DMS53 treated with DMSO at 0.1 percent for 48 hours (cell line): Measurements from ENCODE around the gene MMP7.
A peak's percentile ranks its signal among the peaks of the same experiment; 100 is the strongest.

Experiments
- DNase-seq: peaks from one replicate; lab custom pipeline; 2025; ENCODE audit not compliant: unreplicated experiment; lab: John Stamatoyannopoulos, UW

Gene MMP7

GRCh38 chr11:102530558-102530957 lies at the start of gene MMP7:
Gene MMP7, minus strand, starts transcription at chr11:102530747. Its CDS starts 47 bp downstream, at chr11:102530700.
- DNase-seq = peak; percentile 49

- no peak for DNase-seq
Observed at GRCh38 chr11:102577723-102578122, 47.2 kb upstream of the MMP7 start.

- DNase-seq = no peak
Observed at GRCh38 chr11:102577182-102577581, 46.6 kb upstream of the MMP7 start.

GRCh38 chr11:102576350-102576749 lies 45.8 kb upstream of the MMP7 start:
- no peak for DNase-seq

- no peak for DNase-seq
Observed at GRCh38 chr11:102575012-102575411, 44.5 kb upstream of the MMP7 start.

DNA sequence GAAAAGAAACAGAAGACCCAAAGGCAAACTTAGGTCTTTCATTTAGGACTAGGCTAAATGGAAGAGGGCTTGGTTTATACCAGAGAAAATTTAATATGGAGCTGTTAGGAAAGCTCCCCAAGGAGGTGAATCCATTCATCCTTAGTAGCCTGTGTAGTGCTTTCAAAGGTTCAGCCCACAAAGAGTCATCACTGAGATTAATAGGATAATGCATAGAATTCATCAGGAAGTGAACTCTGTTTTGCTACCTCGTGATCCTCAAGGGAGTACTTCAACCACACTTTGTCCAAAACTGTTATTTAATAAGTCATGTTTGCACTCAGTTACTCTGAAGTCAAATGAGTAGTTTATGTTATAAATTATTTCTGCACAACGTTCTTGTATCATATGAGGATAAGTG lies 43.3 kb upstream of the MMP7 start:
- peak; percentile 75 for DNase-seq

GRCh38 chr11:102572554-102573220 lies 42.1 kb upstream of the MMP7 start:
- no peak for DNase-seq

DNA sequence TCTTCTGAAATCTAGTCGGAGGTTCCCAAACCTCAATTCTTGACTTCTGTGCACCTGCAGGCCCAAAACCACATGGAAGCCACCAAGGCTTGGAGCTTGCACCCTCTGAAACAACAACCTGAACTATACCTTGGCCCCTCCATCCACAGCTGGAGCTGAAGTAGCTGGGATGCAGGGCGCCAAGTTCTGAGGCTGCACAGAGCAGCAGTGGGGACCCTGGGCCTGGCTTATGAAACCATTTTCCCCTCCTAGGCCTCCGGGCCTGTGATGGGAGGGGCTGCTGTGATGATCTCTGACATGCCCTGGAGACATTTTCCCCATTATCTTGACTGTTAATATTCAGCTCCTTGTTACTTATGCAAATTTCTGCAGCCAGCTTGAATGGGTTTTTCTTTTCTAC lies 38.3 kb upstream of the MMP7 start:
- no peak for DNase-seq

- DNase-seq = no peak
Observed at GRCh38 chr11:102566112-102566511, 35.6 kb upstream of the MMP7 start.

GRCh38 chr11:102564110-102564509 lies 33.6 kb upstream of the MMP7 start:
- peak; percentile 73 for DNase-seq

- no peak for DNase-seq
Observed at GRCh38 chr11:102561636-102562035, 31.1 kb upstream of the MMP7 start.

- DNase-seq = no peak
Observed at GRCh38 chr11:102560555-102561011, 30.0 kb upstream of the MMP7 start.

- no peak for DNase-seq
Observed at GRCh38 chr11:102559839-102560238, 29.3 kb upstream of the MMP7 start.

- no peak for DNase-seq
Observed at GRCh38 chr11:102555091-102555490, 24.5 kb upstream of the MMP7 start.

DNA sequence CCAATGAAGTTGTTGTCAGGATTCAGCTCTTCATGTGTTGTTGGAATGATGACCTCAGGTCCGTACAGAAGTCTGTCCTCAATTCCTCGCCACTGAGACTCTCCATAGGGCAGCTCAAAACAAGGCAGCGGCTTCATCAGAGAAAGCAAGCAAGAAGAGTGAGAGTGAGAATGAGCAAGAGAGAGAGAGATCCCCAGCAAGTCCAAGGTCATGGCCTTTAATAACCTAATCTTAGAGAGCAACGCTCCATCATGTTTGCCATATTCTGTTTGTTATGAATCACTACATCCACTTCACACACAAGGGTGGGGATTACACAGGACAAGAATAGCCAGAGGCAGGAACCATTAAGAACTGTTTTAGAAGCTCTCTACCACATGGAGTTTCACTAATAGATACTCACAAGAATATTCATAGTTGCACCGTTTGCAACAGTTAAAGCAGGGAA lies 23.3 kb upstream of the MMP7 start:
- DNase-seq = peak; percentile 87

- DNase-seq = no peak
Observed at GRCh38 chr11:102552447-102553194, 22.1 kb upstream of the MMP7 start.

DNA sequence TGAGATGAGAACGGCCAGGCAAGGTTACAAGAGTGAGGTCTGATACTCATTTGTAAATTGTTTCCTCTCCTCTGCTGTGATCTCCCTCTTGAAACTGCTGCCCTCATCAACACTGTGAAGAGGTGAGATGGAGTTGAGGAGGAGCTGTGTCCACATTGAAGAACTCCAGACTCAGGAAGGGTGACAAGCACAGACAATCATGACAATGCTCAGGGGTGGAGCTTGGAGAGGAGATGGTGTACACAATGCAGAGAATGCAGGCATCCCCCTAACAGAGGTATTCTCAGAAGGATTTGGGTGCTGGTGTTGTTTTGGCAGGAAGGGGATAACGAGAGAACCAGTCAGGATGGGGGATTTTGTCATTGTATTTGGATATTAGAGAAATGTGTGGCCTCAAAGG lies 21.5 kb upstream of the MMP7 start:
- no peak for DNase-seq

DNA sequence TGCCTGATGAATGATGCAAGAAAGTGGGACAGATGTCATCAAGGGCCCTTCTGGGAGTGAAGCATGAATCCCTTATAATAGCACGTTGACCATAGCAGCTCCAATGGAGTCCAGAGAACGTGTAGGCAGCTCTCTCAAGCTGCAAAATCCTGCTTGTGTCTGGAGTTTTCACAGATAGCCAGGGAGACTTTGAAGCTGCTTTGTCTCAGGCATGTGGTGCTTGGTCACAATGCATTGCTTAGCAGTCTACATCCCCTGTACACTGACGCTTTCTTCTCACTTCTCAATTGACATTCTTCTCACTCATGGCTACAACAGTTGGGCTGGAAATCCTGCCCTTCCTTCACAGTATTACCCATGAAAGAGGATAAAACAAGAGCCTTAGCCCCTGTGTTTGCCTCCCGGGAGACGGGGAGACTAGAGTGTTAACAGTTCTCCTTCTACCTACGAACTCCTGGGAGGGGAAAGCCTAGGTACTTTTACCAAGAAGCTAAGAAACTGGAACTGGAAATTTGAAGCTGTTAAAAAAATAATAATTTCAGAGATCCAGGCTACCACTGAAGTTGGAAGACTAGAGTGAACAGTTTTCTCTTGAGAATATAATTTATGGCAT lies 20.7 kb upstream of the MMP7 start:
- DNase-seq = peak; percentile 18

DNA sequence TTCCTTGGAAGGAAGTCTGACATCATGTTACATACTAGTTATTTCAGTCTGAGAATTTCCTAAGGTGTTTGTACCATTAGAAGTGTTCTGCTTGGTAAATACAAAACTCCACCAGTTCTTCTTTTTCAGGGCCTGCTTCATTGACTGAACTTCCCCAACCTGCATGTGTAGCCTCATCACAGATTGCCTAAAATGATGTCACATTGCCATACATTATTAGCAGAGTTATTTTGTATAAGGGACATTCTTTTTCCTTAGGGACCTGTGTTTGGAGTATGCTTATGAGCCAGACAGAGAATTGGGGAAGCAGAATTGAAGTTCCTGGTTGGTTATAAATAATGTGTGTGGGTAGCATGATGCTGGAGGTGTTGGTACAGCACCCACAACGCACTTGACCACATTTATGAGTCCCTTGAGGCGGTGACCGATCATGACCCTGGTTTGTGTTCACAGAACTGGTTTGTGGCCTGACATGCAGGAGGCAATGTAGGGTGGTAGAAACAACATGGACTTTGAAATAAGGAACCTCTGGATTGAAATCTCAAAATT lies 16.4 kb upstream of the MMP7 start:
- no peak for DNase-seq

- DNase-seq = no peak
Observed at GRCh38 chr11:102546427-102546826, 15.9 kb upstream of the MMP7 start.

DNA sequence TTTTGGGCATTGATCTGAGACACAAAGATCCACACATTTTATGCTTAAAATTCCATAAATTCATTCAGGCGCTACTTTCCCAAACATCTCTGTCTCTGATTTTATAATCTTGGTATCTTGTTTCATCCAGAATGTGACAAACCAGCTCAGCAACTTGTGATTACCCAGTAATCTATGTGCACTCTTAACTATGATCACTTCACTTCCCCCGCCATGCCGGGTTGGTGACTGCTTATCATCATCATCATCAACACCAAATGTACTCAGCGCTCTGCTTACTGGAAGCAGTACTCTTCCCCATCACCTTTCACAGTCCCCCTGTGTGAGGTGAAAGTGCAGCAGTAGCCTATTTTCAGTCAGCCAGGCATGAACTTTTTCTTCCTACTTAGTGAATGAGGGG lies 15.2 kb upstream of the MMP7 start:
- no peak for DNase-seq

DNA sequence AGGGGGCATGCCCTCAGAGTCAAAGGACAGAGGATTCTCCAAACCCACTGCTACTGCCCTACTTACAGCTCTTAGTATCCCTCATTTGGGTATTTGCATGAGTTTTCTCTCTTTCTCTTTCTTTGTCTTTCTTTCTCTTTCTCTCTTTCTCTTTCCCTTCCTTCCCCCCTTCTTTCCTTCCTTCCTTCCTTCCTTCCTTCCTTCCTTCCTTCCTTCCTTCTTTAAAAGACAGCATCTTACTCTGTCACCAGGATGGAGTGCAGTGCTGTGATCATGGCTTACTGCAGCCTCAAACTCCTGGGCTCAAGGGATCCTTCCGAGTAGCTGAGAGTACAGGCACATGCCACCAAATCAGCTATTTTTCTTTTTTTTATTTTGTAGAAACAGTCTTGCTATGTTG lies 14.0 kb upstream of the MMP7 start:
- DNase-seq = no peak
